HEK293T (cell line): ENCODE data around the gene PROZ.
"Not testable (repeated sequence)": the region's sequence is repeated elsewhere in the genome, so short reads cannot be mapped to it uniquely, and the experiment has no call there.

Source experiments
- ARNT ChIP-seq: fragments of 450-650 bp; IDR thresholded peaks from 2 replicates; pipeline ENCODE4 v1.6.1; 2017; ENCODE audit warnings: mild to moderate bottlenecking
- CTBP1 ChIP-seq: fragments of 450-650 bp; IDR thresholded peaks from 2 replicates; pipeline ENCODE4 v1.6.1; 2016; ENCODE audit warnings: borderline replicate concordance
- HDGF ChIP-seq: fragments of 450-650 bp; IDR thresholded peaks from 2 replicates; pipeline ENCODE4 v1.6.1; 2017; ENCODE audit warnings: antibody characterized with exemption, borderline replicate concordance
- LEF1 ChIP-seq: fragments of 450-650 bp; IDR thresholded peaks from 2 replicates; pipeline ENCODE4 v1.6.1; 2017; ENCODE audit warnings: mild to moderate bottlenecking, borderline replicate concordance
- SP1 ChIP-seq: fragments of 450-650 bp; IDR thresholded peaks from 2 replicates; pipeline ENCODE4 v1.6.1; 2017

DNA sequence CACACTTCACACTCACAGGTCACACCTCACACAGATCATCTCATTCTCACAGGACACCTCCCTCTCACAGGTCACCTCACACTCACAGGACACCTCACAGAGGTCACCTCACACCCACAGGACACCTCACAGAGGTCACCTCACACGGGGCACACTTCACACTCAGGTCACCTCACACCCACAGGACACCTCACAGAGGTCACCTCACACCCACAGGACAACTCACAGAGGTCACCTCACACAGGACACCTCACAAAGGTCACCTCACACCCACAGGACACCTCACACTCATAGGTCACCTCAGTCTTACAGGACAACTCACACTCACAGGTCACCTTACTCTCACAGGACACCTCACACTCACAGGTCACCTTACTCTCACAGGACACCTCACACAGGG is 46.0 kb upstream of the PROZ start:
- not testable (repeated sequence) for TF ChIP-seq CTBP1, LEF1, ARNT, SP1, HDGF
